IMR-90 (cell line): ENCODE data around the gene LAMA5. TPM values are rescaled to one million over a fixed set of nuclear protein-coding genes. Genes with fewer than 3 reads are reported as not detected.

Experiments used
- ATAC-seq: fragments of 200-7000 bp; cut with Tn5 transposase; 2 replicates; pipeline ENCODE4 v1.9.1; 2020; ENCODE audit warnings: low read depth, mild to moderate bottlenecking, moderate library complexity
- BruUV-seq: library from RNA; stranded (reverse); fragments of 400-500 nt; replicated peaks from 2 replicates; lab custom pipeline; 2021; lab: Mats Ljungman, UMichigan
- CTCF ChIA-PET: fragments of 300-600 bp; formaldehyde crosslinking; extraction: SDS; loops from one replicate; lab custom pipeline; 2021; ENCODE audit warnings: antibody characterized with exemption; lab: Yijun Ruan, JAX
- POLR2A ChIA-PET: fragments of 300-600 bp; sonication (Branson Sonifier 250); formaldehyde crosslinking; loops from one replicate; lab custom pipeline; 2022; ENCODE audit warnings: antibody characterized with exemption; ENCODE audit not compliant: unreplicated experiment; lab: Charles Lee
- DNase-seq: peaks from one replicate; pipeline ENCODE4 v3.0.0; 2013
- H2AFZ ChIP-seq: replicated peaks from 2 replicates; pipeline ENCODE3; 2013; ENCODE audit warnings: low read length, mild to moderate bottlenecking; ENCODE audit not compliant: poor library complexity
- H2AK5ac ChIP-seq: 2 replicates; pipeline ENCODE4 v1.6.1; 2013; ENCODE audit warnings: low read depth, low read length, inconsistent platforms
- H2AK9ac ChIP-seq: replicated peaks from 2 replicates; pipeline ENCODE3; 2013; ENCODE audit warnings: mild to moderate bottlenecking, low read depth, low read length, moderate library complexity; ENCODE audit not compliant: poor library complexity
- H2BK120ac ChIP-seq: 2 replicates; pipeline ENCODE4 v1.6.1; 2013; ENCODE audit warnings: low read depth, low read length, inconsistent platforms
- H2BK15ac ChIP-seq: 3 replicates; pipeline ENCODE4 v1.6.1; 2013; ENCODE audit warnings: low read depth, low read length, inconsistent platforms
- H2BK20ac ChIP-seq: 2 replicates; pipeline ENCODE4 v1.6.1; 2013; ENCODE audit warnings: low read depth, mild to moderate bottlenecking, inconsistent platforms, low read length, moderate library complexity
- H2BK5ac ChIP-seq: 2 replicates; pipeline ENCODE4 v1.6.1; 2013; ENCODE audit warnings: mild to moderate bottlenecking, low read depth, low read length, inconsistent platforms; ENCODE audit not compliant: poor library complexity, severe bottlenecking
- H3K14ac ChIP-seq: replicated peaks from 2 replicates; pipeline ENCODE4 v1.6.1; 2013; ENCODE audit warnings: low read depth, low read length, inconsistent platforms
- H3K18ac ChIP-seq: 2 replicates; pipeline ENCODE4 v1.6.1; 2013; ENCODE audit warnings: low read depth, low read length, control low read depth
- H3K23ac ChIP-seq: 2 replicates; pipeline ENCODE4 v1.6.1; 2013; ENCODE audit warnings: low read depth, low read length, inconsistent platforms
- H3K27ac ChIP-seq: 2 replicates; pipeline ENCODE4 v1.5.1; 2013; ENCODE audit warnings: mild to moderate bottlenecking, control low read depth, low read length; ENCODE audit not compliant: insufficient read depth
- H3K27me3 ChIP-seq: 2 replicates; pipeline ENCODE4 v1.6.1; 2013; ENCODE audit warnings: low read length; ENCODE audit not compliant: control insufficient read depth, insufficient read depth
- H3K36me3 ChIP-seq: 2 replicates; pipeline ENCODE4 v1.6.1; 2013; ENCODE audit warnings: low read length, mixed read lengths; ENCODE audit not compliant: control insufficient read depth, insufficient read depth
- H3K4ac ChIP-seq: 2 replicates; pipeline ENCODE4 v1.6.1; 2013; ENCODE audit warnings: low read depth, low read length, inconsistent platforms
- H3K4me1 ChIP-seq: 2 replicates; pipeline ENCODE4 v1.6.1; 2013; ENCODE audit warnings: low read length, mixed read lengths; ENCODE audit not compliant: control insufficient read depth, insufficient read depth
- H3K4me2 ChIP-seq: 2 replicates; pipeline ENCODE4 v1.6.1; 2013; ENCODE audit warnings: low read depth, mild to moderate bottlenecking, control low read depth, low read length, moderate library complexity
- H3K4me3 ChIP-seq: 2 replicates; pipeline ENCODE4 v1.5.1; 2013; ENCODE audit warnings: low read depth, mild to moderate bottlenecking, control low read depth, low read length, moderate library complexity; ENCODE audit not compliant: insufficient read depth
- H3K56ac ChIP-seq: 2 replicates; pipeline ENCODE4 v1.6.1; 2013; ENCODE audit warnings: low read length, inconsistent platforms; ENCODE audit not compliant: insufficient read depth; ENCODE audit errors: extremely low read depth
- H3K79me1 ChIP-seq, 2 experiments: 2 replicates each; pipeline ENCODE4 v1.6.1; 2013; ENCODE audit warnings: low read length in 2 of 2, inconsistent platforms in 1 of 2, low read depth in 1 of 2
- H3K9ac ChIP-seq: 2 replicates; pipeline ENCODE4 v1.6.1; 2013; ENCODE audit warnings: low read depth, low read length, control low read depth
- H3K9me1 ChIP-seq: 2 replicates; pipeline ENCODE4 v1.6.1; 2013; ENCODE audit warnings: low read length, inconsistent platforms; ENCODE audit not compliant: insufficient read depth
- H3K9me3 ChIP-seq: 2 replicates; pipeline ENCODE4 v1.6.1; 2013; ENCODE audit warnings: low read length; ENCODE audit not compliant: control insufficient read depth, insufficient read depth
- H4K20me1 ChIP-seq: 2 replicates; pipeline ENCODE4 v1.6.1; 2013; ENCODE audit warnings: low read length, inconsistent platforms; ENCODE audit not compliant: insufficient read depth
- H4K5ac ChIP-seq: 2 replicates; pipeline ENCODE4 v1.6.1; 2013; ENCODE audit warnings: mild to moderate bottlenecking, low read depth, low read length, control low read depth
- H4K8ac ChIP-seq, 2 experiments: 2 replicates each; pipeline ENCODE4 v1.6.1; 2013; ENCODE audit warnings: low read depth in 2 of 2, low read length in 2 of 2, control low read depth in 1 of 2, inconsistent platforms in 1 of 2
- H4K91ac ChIP-seq: 2 replicates; pipeline ENCODE4 v1.6.1; 2013; ENCODE audit warnings: low read depth, low read length, inconsistent platforms; ENCODE audit not compliant: insufficient read depth
- CHD1 ChIP-seq: IDR thresholded peaks from 2 replicates; pipeline ENCODE4 v1.6.1; 2012; ENCODE audit warnings: low read depth, low read length, improper control_type of control experiment
- RAD21 ChIP-seq: IDR thresholded peaks from 2 replicates; pipeline ENCODE4 v1.6.1; 2012; ENCODE audit warnings: low read length, improper control_type of control experiment
- WGBS, 2 experiments: methylation state at CpG; one replicate each; pipeline versions ENCODE4 v1.1.5 to v1.1.7; 2013; ENCODE audit warnings: missing lambda C conversion rate in 2 of 2; ENCODE audit not compliant: insufficient read length in 1 of 2; ENCODE audit errors: extremely low coverage in 2 of 2; 5-methylcytosine and 5-hydroxymethylcytosine counted together
- dilution Hi-C: fragments of 300-500 bp; cut with HindIII; formaldehyde crosslinking; loops from one replicate; pipeline ENCODE4 v1.14.3; 2018; ENCODE audit warnings: low sequenced_read_pairs; ENCODE audit not compliant: unreplicated experiment
- in situ Hi-C: fragments of 300-500 bp; cut with MboI; formaldehyde crosslinking; loops from 3 replicates; pipeline ENCODE4 v1.14.3; 2019; ENCODE audit warnings: low sequenced_read_pairs, inconsistent platforms, mixed read lengths
- intact Hi-C: fragments of 100-400 bp; cut with micrococcal nuclease; formaldehyde crosslinking; loops from 2 replicates; pipeline ENCODE4 v1.10.0; 2022
- polyA plus RNA-seq, 3 experiments: library from polyadenylated mRNA; depleted of rRNA; stranded (reverse); fragments of >200 nt; gene quantifications; 2 replicates each; pipeline ENCODE4 v1.2.3, GENCODE V29; 2012; ENCODE audit warnings: low replicate concordance in 1 of 3
- total RNA-seq: library from RNA; depleted of rRNA; stranded (reverse); fragments of >200 nt; gene quantifications from 2 replicates; pipeline ENCODE4 v1.2.3, GENCODE V29; 2012
- TF ChIP-seq, protein P1 (sequence below): fragments of 150-350 bp; IDR thresholded peaks from 2 replicates; pipeline ENCODE4 v1.6.1; 2017; ENCODE audit warnings: mild to moderate bottlenecking, antibody characterized with exemption, low read length, low read depth

LAMA5 gene
- total and polyA plus RNA-seq, 2 of the 4 experiments (the other 2 are of a cell fraction) = 0.90 to 7.3 TPM

DNA sequence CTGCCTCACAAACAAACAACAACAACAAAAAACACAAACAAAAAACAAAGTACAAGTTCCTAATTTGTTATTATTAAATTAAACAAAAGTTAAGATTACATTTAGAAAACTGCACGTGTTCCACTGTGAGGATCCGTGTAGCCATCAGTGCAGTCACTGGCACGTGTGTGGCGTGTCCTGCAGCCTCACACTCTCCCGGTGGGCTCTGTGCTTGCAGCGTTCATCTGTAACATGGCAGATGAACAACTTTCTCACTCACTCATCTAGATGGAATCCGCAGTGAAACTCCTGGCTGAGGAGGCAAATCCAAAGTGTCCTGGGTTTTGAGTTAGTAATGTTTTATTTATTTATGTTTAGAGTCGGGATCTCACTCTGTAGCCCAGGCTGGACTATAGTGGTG is 77.2 kb downstream of the LAMA5 start:
- no peak overlapping the region for H2BK20ac ChIP-seq
- in situ Hi-C loops = loop anchor here (25.0 kb wide), 1 partner anchor 322 kb away; no protein-coding TSS in a partner anchor
- peak; percentile 51; the same call in 1 of the 2 replicates for ATAC-seq
- BruUV-seq = no TSS peak
- ChIA-PET CTCF (no interaction called here), POLR2A (no interaction called here)
- H2AK5ac ChIP-seq = no peak overlapping the region
- no peaks in the 10 kb centered on the region for H3K27me3 ChIP-seq
- H3K23ac ChIP-seq = no peak overlapping the region
- no peaks in the 10 kb centered on the region for H3K4me1 ChIP-seq
- no peaks in the 10 kb centered on the region; the same call in none of the 2 replicates for H4K20me1 ChIP-seq
- H3K9me1 ChIP-seq = no peaks in the 10 kb centered on the region; the same call in 1 of the 2 replicates
- no peak overlapping the region for H3K18ac ChIP-seq
- H3K36me3 ChIP-seq = peaks cover 50% of the 10 kb centered on the region
- H3K14ac ChIP-seq = no peak overlapping the region
- H4K5ac ChIP-seq = no peak overlapping the region
- no peaks in the 10 kb centered on the region; a peak in 1 of 4 replicates for H3K79me1 ChIP-seq
- no peak overlapping the region for H3K4me2 ChIP-seq
- H4K8ac ChIP-seq = no peak overlapping the region
- no peak overlapping the region for H2BK15ac ChIP-seq
- H2AFZ ChIP-seq = no peak overlapping the region
- 86% methylated on average over 4 of the region's 8 CpGs; no CpG with 5 or more reads in 1 of the 2 experiments for WGBS, 2 experiments
- no peak overlapping the region for H3K4me3 ChIP-seq
- DNase-seq = peak; percentile 15
- no peak overlapping the region for H3K9ac ChIP-seq
- no peak overlapping the region for H2BK120ac ChIP-seq
- H3K9me3 ChIP-seq = no peaks in the 10 kb centered on the region
- intact Hi-C loops = no loop called here
- H3K56ac ChIP-seq = no peak overlapping the region
- H4K91ac ChIP-seq = no peak overlapping the region
- dilution Hi-C loops = loop anchor here (25.0 kb wide), 1 partner anchor 97 kb away; the partner anchor contains the start of gene RPS21
- H3K27ac ChIP-seq = no peak overlapping the region
- H2BK5ac ChIP-seq = no peak overlapping the region
- no peak overlapping the region for H3K4ac ChIP-seq
- TF ChIP-seq, protein P1, sequence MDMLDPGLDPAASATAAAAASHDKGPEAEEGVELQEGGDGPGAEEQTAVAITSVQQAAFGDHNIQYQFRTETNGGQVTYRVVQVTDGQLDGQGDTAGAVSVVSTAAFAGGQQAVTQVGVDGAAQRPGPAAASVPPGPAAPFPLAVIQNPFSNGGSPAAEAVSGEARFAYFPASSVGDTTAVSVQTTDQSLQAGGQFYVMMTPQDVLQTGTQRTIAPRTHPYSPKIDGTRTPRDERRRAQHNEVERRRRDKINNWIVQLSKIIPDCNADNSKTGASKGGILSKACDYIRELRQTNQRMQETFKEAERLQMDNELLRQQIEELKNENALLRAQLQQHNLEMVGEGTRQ = no peak
- TF ChIP-seq CHD1 (no peak), RAD21 (no peak)
- peak overlapping the region; percentile 33 for H2AK9ac ChIP-seq
